ENCODE data around the gene SCARB1. TPM values are rescaled to one million over a fixed set of nuclear protein-coding genes. Genes with fewer than 3 reads are reported as not detected.

SCARB1 gene
- total and polyA plus RNA-seq, 2 of the 13 experiments (the other 11 are each of a cell fraction or from before 2014, with no cell fraction given) = 63.4 to 160 TPM

DNA sequence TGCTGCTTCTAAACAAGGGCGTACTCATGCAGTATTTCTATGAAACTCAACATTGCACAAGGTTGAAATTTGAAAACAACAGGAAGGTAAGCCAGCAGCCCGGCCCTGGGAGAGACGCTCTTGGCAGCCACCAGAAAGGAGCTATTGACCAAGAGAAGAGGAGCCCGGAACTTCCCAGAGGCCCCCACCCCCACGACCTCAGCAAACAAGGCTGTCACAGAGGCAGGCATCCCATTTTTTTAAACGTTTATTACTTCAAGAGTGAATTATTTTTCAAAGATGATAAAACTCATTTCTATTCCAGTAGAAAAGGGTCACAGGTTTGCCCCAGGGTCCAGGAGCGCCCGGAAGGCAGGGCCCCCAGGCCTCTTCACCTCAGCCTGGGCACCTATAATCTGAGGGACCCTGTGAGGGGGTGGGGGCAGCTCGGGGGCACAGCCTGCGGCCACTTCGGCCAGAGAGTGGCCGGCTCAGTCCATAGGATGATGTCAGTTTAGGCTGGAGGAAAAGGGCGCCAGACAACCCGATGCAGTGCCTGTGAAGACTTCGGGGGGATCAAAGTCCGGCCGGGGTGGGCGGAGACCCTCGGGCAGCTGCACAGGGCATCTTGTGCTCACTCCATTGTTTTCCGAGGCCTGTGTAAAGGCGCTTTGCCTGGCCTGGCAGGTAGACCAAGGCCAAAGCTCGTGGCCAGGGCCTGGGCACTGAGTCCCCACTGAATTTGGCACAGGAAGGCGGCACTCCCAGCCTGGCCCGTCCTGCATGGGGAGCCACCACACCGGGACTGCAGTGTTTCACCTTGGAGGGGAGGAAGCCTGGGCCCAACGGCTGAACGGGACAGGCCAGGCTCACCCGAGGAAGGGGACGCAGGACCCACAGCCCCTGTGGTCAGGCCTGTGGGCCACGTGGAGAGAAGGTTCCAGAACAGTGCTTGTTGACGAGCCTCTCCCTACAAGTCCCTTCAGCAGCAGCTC is 86.0 kb downstream of the SCARB1 start (continued):
- TF ChIP-seq MZF1 (CRISPR knock-in tag; IDR thresholded peaks at IDR 0.05; ENCODE audit: borderline replicate concordance) (0 out of 2 replicates have a peak, but pooled peaks have one; percentile 67), JUND (CRISPR knock-in tag; IDR thresholded peaks at IDR 0.05) (peak; percentile 9; the same call in 1 of the 2 replicates), SSRP1 (CRISPR knock-in tag; IDR thresholded peaks at IDR 0.05) (peak; percentile 65; the same call in 1 of the 2 replicates), SP5 (CRISPR knock-in tag; IDR thresholded peaks at IDR 0.05; ENCODE audit: borderline replicate concordance, low read depth) (peak; percentile 97), SALL1 (CRISPR knock-in tag; IDR thresholded peaks at IDR 0.05) (peak; percentile 72; the same call in 1 of the 2 replicates), ZBTB3 (CRISPR knock-in tag; IDR thresholded peaks at IDR 0.05; ENCODE audit: borderline replicate concordance, low read depth) (no peak; the same call in 1 of the 2 replicates), CBX2 (IDR thresholded peaks at IDR 0.05; ENCODE audit: low read depth, low read length) (no peak), CBX2 (CRISPR knock-in tag; IDR thresholded peaks at IDR 0.05; ENCODE audit: low read depth) (0 out of 2 replicates have a peak, but pooled peaks have one; percentile 82), RBAK (CRISPR knock-in tag; IDR thresholded peaks at IDR 0.05) (0 out of 2 replicates have a peak, but pooled peaks have one; percentile 28), MATR3 (CRISPR knock-in tag; IDR thresholded peaks at IDR 0.05) (no peak), ISL2 (CRISPR knock-in tag; IDR thresholded peaks at IDR 0.05) (0 out of 2 replicates have a peak, but pooled peaks have one; percentile 7), ZNF781 (CRISPR knock-in tag; IDR thresholded peaks at IDR 0.05; ENCODE audit: borderline replicate concordance, not compliant biosample characterization) (peak; percentile 74), SATB2 (CRISPR knock-in tag; IDR thresholded peaks at IDR 0.05) (no peak), DNMT3B (CRISPR knock-in tag; conservative IDR thresholded peaks at IDR 0.05) (no peak)
- TF ChIP-seq, protein P1, sequence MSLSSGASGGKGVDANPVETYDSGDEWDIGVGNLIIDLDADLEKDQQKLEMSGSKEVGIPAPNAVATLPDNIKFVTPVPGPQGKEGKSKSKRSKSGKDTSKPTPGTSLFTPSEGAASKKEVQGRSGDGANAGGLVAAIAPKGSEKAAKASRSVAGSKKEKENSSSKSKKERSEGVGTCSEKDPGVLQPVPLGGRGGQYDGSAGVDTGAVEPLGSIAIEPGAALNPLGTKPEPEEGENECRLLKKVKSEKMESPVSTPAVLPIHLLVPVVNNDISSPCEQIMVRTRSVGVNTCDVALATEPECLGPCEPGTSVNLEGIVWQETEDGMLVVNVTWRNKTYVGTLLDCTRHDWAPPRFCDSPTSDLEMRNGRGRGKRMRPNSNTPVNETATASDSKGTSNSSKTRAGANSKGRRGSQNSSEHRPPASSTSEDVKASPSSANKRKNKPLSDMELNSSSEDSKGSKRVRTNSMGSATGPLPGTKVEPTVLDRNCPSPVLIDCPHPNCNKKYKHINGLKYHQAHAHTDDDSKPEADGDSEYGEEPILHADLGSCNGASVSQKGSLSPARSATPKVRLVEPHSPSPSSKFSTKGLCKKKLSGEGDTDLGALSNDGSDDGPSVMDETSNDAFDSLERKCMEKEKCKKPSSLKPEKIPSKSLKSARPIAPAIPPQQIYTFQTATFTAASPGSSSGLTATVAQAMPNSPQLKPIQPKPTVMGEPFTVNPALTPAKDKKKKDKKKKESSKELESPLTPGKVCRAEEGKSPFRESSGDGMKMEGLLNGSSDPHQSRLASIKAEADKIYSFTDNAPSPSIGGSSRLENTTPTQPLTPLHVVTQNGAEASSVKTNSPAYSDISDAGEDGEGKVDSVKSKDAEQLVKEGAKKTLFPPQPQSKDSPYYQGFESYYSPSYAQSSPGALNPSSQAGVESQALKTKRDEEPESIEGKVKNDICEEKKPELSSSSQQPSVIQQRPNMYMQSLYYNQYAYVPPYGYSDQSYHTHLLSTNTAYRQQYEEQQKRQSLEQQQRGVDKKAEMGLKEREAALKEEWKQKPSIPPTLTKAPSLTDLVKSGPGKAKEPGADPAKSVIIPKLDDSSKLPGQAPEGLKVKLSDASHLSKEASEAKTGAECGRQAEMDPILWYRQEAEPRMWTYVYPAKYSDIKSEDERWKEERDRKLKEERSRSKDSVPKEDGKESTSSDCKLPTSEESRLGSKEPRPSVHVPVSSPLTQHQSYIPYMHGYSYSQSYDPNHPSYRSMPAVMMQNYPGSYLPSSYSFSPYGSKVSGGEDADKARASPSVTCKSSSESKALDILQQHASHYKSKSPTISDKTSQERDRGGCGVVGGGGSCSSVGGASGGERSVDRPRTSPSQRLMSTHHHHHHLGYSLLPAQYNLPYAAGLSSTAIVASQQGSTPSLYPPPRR (CRISPR knock-in tag; IDR thresholded peaks at IDR 0.05; ENCODE audit: borderline replicate concordance) = peak; percentile 29; the same call in 1 of the 2 replicates
- TF ChIP-seq, protein P2, sequence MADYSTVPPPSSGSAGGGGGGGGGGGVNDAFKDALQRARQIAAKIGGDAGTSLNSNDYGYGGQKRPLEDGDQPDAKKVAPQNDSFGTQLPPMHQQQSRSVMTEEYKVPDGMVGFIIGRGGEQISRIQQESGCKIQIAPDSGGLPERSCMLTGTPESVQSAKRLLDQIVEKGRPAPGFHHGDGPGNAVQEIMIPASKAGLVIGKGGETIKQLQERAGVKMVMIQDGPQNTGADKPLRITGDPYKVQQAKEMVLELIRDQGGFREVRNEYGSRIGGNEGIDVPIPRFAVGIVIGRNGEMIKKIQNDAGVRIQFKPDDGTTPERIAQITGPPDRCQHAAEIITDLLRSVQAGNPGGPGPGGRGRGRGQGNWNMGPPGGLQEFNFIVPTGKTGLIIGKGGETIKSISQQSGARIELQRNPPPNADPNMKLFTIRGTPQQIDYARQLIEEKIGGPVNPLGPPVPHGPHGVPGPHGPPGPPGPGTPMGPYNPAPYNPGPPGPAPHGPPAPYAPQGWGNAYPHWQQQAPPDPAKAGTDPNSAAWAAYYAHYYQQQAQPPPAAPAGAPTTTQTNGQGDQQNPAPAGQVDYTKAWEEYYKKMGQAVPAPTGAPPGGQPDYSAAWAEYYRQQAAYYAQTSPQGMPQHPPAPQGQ (CRISPR knock-in tag; IDR thresholded peaks at IDR 0.05; ENCODE audit: borderline replicate concordance) = no peak
- TF ChIP-seq, protein P3, sequence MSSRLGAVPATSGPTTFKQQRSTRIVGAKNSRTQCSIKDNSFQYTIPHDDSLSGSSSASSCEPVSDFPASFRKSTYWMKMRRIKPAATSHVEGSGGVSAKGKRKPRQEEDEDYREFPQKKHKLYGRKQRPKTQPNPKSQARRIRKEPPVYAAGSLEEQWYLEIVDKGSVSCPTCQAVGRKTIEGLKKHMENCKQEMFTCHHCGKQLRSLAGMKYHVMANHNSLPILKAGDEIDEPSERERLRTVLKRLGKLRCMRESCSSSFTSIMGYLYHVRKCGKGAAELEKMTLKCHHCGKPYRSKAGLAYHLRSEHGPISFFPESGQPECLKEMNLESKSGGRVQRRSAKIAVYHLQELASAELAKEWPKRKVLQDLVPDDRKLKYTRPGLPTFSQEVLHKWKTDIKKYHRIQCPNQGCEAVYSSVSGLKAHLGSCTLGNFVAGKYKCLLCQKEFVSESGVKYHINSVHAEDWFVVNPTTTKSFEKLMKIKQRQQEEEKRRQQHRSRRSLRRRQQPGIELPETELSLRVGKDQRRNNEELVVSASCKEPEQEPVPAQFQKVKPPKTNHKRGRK (CRISPR knock-in tag; IDR thresholded peaks at IDR 0.05) = 0 out of 2 replicates have a peak, but pooled peaks have one; percentile 53
